MCF 10A (cell line): ENCODE data around the gene PPP2R2B. TPM values are rescaled to one million over a fixed set of nuclear protein-coding genes. Genes with fewer than 3 reads are reported as not detected.

ENCODE experiments used
- BruUV-seq: library from RNA; stranded (reverse); fragments of 400-500 nt; replicated peaks from 2 replicates; lab custom pipeline; 2021; lab: Mats Ljungman, UMichigan
- CTCF ChIA-PET: fragments of 300-600 bp; sonication (Branson Sonifier 250); formaldehyde crosslinking; extraction: SDS; loops from one replicate; lab custom pipeline; 2021; ENCODE audit warnings: antibody characterized with exemption, inconsistent platforms; lab: Yijun Ruan, JAX
- POLR2A ChIA-PET: fragments of 300-600, 350-650 bp; sonication (Branson Sonifier 250); formaldehyde crosslinking; extraction: SDS; loops from one replicate; lab custom pipeline; 2020; ENCODE audit warnings: antibody characterized with exemption, inconsistent platforms; lab: Yijun Ruan, JAX
- DNase-seq: peaks from one replicate; pipeline ENCODE4 v3.0.0-alpha.2; 2018; ENCODE audit not compliant: unreplicated experiment
- H3K27ac Mint-ChIP-seq: one replicate; pipeline ENCODE4 v1.8.0; 2022; ENCODE audit warnings: mild to moderate bottlenecking, low read depth, mixed read lengths; ENCODE audit not compliant: unreplicated experiment
- H3K27me3 Mint-ChIP-seq: one replicate; pipeline ENCODE4 v1.8.0; 2022; ENCODE audit warnings: mixed read lengths; ENCODE audit not compliant: insufficient read depth, unreplicated experiment
- H3K36me3 Mint-ChIP-seq: one replicate; pipeline ENCODE4 v1.8.0; 2022; ENCODE audit warnings: mild to moderate bottlenecking, moderate library complexity, mixed read lengths; ENCODE audit not compliant: insufficient read depth, unreplicated experiment
- H3K4me1 Mint-ChIP-seq: one replicate; pipeline ENCODE4 v1.8.0; 2022; ENCODE audit warnings: mixed read lengths; ENCODE audit not compliant: insufficient read depth, unreplicated experiment
- H3K4me3 Mint-ChIP-seq: one replicate; pipeline ENCODE4 v1.8.0; 2022; ENCODE audit warnings: mild to moderate bottlenecking, moderate library complexity, mixed read lengths; ENCODE audit not compliant: unreplicated experiment
- H3K9me3 Mint-ChIP-seq: one replicate; pipeline ENCODE4 v1.8.0; 2022; ENCODE audit warnings: mixed read lengths; ENCODE audit not compliant: unreplicated experiment
- intact Hi-C: fragments of 100-400 bp; cut with micrococcal nuclease; formaldehyde crosslinking; loops from 2 replicates; pipeline ENCODE4 v1.14.1; 2022
- total RNA-seq: library from RNA; stranded (reverse); gene quantifications from 2 replicates; pipeline ENCODE4 v1.2.3, GENCODE V29; 2022
- TF ChIP-seq, protein P1 (sequence below): fragments of 200-600 bp; IDR thresholded peaks from one replicate; pipeline ENCODE4 v1.8.0; 2022; ENCODE audit warnings: antibody characterized with exemption, mild to moderate bottlenecking; ENCODE audit not compliant: unreplicated experiment

Gene PPP2R2B
- total RNA-seq, 1 experiment from 2014 or later, result 0.54 TPM

DNA sequence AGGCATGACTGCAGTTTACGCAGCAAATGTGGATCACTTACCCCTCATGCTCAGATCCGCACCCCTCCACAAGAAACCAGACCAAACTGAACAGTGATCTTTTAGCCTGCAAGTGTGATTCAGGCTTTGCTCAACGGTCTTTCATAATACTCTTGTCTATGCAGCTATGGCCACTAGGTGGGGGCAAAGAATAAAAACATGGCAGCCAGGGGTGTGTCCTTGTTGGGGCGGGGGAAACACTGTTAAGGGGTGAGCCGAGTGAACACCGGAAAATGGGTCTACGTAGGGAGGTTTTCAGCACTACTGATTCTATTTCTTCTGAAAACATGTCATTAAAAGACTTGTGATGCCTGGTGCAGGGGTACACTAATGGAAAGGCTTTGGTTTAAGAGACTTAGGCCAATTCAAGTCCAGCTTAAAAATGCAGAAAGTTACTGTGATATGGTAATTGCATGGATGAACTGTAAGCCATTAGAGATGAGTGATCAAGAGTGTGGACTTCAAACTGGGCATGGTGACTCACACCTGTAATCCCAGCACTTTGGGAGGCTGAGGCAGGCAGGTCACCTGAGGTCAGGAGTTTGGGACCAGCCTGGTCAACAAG, 312.7 kb downstream of the PPP2R2B start:
- Mint-ChIP-seq H3K36me3 (no peaks in the 10 kb centered on the region), H3K27ac (no peak overlapping the region), H3K4me3 (no peak overlapping the region), H3K4me1 (no peaks in the 10 kb centered on the region), H3K27me3 (no peaks in the 10 kb centered on the region), H3K9me3 (no peaks in the 10 kb centered on the region)
- peak; percentile 73 for DNase-seq
- TF ChIP-seq, protein P1, sequence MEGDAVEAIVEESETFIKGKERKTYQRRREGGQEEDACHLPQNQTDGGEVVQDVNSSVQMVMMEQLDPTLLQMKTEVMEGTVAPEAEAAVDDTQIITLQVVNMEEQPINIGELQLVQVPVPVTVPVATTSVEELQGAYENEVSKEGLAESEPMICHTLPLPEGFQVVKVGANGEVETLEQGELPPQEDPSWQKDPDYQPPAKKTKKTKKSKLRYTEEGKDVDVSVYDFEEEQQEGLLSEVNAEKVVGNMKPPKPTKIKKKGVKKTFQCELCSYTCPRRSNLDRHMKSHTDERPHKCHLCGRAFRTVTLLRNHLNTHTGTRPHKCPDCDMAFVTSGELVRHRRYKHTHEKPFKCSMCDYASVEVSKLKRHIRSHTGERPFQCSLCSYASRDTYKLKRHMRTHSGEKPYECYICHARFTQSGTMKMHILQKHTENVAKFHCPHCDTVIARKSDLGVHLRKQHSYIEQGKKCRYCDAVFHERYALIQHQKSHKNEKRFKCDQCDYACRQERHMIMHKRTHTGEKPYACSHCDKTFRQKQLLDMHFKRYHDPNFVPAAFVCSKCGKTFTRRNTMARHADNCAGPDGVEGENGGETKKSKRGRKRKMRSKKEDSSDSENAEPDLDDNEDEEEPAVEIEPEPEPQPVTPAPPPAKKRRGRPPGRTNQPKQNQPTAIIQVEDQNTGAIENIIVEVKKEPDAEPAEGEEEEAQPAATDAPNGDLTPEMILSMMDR, result peak; percentile 51
- CTCF ChIA-PET, result interaction anchor here (0.6 to 2.0 kb wide), 9 partner anchors 16 to 623 kb away, joined by 3 to 6 read pairs (median 3); no protein-coding TSS in a partner anchor
- BruUV-seq, result no TSS peak
- intact Hi-C loops, result no loop called here
- POLR2A ChIA-PET, result no interaction called here

DNA sequence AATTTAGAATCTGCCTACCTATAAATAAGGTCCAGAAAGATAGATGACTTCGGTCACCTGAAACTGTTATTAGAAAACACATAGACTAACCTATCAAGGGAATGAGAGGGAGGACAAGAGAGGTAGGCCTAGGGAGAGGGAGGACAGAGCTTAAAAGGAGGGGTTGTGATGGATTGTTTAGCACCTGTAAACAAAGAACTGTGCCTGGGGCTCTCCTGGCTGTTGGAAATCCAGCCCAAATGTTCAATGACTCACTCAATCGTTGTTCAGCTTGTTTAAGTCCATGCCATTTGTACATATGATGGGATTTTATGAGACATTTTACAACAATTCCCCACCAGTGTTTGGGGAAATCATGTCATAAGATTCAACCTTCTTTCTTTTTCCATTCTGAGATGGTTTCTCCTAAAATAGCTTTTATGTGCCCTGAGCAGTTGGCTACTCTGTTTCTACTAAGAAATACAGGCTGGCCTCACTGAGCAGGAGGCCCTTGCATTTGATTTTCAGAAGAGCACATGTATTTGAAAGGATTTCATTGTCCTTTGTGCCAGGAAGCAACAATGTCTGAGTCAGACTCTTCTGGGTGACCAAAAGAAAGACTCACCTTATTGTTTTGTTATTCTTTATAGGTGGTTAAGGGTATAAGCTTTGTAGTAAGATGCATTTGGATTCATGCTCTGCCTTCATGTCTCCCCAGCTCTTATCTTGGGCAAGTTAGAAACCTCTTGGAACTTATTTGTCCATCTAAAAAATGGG, 314.4 kb downstream of the PPP2R2B start:
- H3K4me3 Mint-ChIP-seq, result no peak overlapping the region
- intact Hi-C loops, result no loop called here
- H3K36me3 Mint-ChIP-seq, result no peaks in the 10 kb centered on the region
- H3K9me3 Mint-ChIP-seq, result no peaks in the 10 kb centered on the region
- ChIA-PET POLR2A (interaction anchor here (0.6 kb wide), 2 partner anchors 600 to 653 kb away, joined by 4 read pairs; no protein-coding TSS in a partner anchor), CTCF (interaction anchor here (0.6 to 1.7 kb wide), 4 partner anchors 8 to 98 kb away, joined by 3 to 8 read pairs (median 6); no protein-coding TSS in a partner anchor)
- H3K27me3 Mint-ChIP-seq, result no peaks in the 10 kb centered on the region
- no peaks in the 10 kb centered on the region for H3K4me1 Mint-ChIP-seq
- H3K27ac Mint-ChIP-seq, result no peak overlapping the region
- no TSS peak for BruUV-seq
- TF ChIP-seq, protein P1, result no peak
- peak; percentile 49 for DNase-seq

DNA sequence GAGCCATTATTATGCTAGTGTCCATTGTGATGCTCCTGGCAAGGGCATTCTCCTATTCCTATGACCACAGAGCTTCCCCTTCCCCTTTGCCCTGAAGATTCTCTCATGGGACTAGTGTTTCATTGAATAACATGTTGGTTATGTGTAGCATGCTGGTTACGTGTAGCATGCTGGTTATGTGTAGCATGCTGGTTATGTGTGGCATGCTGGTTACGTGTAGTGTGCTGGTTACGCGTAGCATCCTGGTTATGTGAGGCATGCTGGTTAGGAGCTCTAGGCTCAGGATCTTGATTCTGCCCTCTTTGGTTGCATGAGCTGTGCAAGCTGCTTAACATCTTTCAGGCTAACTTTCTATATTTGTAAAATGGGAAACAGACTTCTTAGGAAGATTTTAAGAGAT, 316.1 kb downstream of the PPP2R2B start:
- DNase-seq, result no peak
- ChIA-PET POLR2A (no interaction called here), CTCF (interaction anchor here (0.6 to 2.0 kb wide), 4 partner anchors 175 to 807 kb away, joined by 3 to 10 read pairs (median 6); no protein-coding TSS in a partner anchor)
- intact Hi-C loops, result no loop called here
- TF ChIP-seq, protein P1, result no peak
- no peaks in the 10 kb centered on the region for H3K9me3 Mint-ChIP-seq
- no peak overlapping the region for H3K27ac Mint-ChIP-seq
- no peaks in the 10 kb centered on the region for H3K36me3 Mint-ChIP-seq
- no peaks in the 10 kb centered on the region for H3K4me1 Mint-ChIP-seq
- no peaks in the 10 kb centered on the region for H3K27me3 Mint-ChIP-seq
- H3K4me3 Mint-ChIP-seq, result no peak overlapping the region
- no TSS peak for BruUV-seq

DNA sequence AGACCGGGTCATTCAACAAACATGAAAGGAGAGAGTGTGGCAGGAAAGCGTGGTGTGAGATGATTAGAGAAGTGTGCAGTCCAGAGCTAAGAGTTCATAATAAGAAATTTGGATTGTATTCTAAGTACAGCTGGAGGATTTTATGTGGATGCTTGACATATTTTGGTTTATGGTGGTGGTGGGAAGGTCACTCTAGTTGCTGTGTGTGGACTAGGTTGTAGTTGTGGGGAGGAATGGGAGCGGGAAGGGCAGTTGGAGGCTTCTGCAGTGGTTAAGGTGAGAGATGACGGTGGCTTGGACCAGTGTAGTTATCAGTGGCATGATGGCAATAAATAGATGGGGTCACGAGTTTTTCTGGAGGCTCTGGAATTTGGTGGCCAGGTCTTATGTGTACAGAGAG, 316.8 kb downstream of the PPP2R2B start:
- Mint-ChIP-seq H3K9me3 (no peaks in the 10 kb centered on the region), H3K4me1 (no peaks in the 10 kb centered on the region), H3K4me3 (no peak overlapping the region), H3K27me3 (no peaks in the 10 kb centered on the region), H3K27ac (no peak overlapping the region), H3K36me3 (no peaks in the 10 kb centered on the region)
- no peak for DNase-seq
- no TSS peak for BruUV-seq
- TF ChIP-seq, protein P1, result no peak
- POLR2A ChIA-PET, result no interaction called here
- CTCF ChIA-PET, result interaction anchor here (0.6 to 2.0 kb wide), 5 partner anchors 269 to 808 kb away, joined by 3 to 10 read pairs (median 5); no protein-coding TSS in a partner anchor
- intact Hi-C loops, result no loop called here
